ENCODE data around the gene MTIF2.
"Not testable (repeated sequence)": the region's sequence is repeated elsewhere in the genome, so short reads cannot be mapped to it uniquely, and the experiment has no call there.

Gene MTIF2

GRCh38 chr2:55196526-55196925 lies 72.5 kb downstream of the MTIF2 start:
- FAIRE-seq (no peak), DNase-seq (ENCODE audit: insufficient read length, low spot score) (no peak)
- TF ChIP-seq POLR2A (IDR thresholded peaks at IDR 0.05; ENCODE audit: low read depth, low read length): no peak

GRCh38 chr2:55191888-55192287 lies 77.1 kb downstream of the MTIF2 start:
- FAIRE-seq; DNase-seq (ENCODE audit: insufficient read length, low spot score): not testable (repeated sequence)

GRCh38 chr2:55186837-55187236 lies 82.2 kb downstream of the MTIF2 start:
- DNase-seq (ENCODE audit: insufficient read length, low spot score); FAIRE-seq: not testable (repeated sequence)

Data from H54 (cell line).